ENCODE measurements around the gene SEPTIN1.

The SEPTIN1 gene

GRCh38 chr16:30377050-30377811, 5.1 kb downstream of the SEPTIN1 start:
- no peak for DNase-seq (ENCODE audit: low read depth)

GRCh38 chr16:30376461-30376902, 5.9 kb downstream of the SEPTIN1 start:
- DNase-seq (ENCODE audit: low read depth): no peak

- DNase-seq (ENCODE audit: low read depth): no peak
Observed at GRCh38 chr16:30375864-30376263, 6.5 kb downstream of the SEPTIN1 start.

GRCh38 chr16:30374538-30374937, 7.8 kb downstream of the SEPTIN1 start, which contains the start of gene MYL11:
Gene MYL11, plus strand, starts transcription at chr16:30374802. Its CDS starts 56 bp downstream, at chr16:30374858.
- DNase-seq (ENCODE audit: low read depth): no peak

- DNase-seq (ENCODE audit: low read depth): no peak
Observed at GRCh38 chr16:30372725-30373124, 9.6 kb downstream of the SEPTIN1 start.

GRCh38 chr16:30372038-30372712, 10.2 kb downstream of the SEPTIN1 start:
- DNase-seq (ENCODE audit: low read depth): no peak

GRCh38 chr16:30371248-30371816, 11.0 kb downstream of the SEPTIN1 start:
- DNase-seq (ENCODE audit: low read depth): no peak

- peak; percentile 100 for DNase-seq (ENCODE audit: low read depth)
Observed at GRCh38 chr16:30370456-30371247, 11.7 kb downstream of the SEPTIN1 start, which contains the start of gene TBC1D10B. Gene TBC1D10B, minus strand, starts transcription at chr16:30370494. Its CDS starts 311 bp downstream, at chr16:30370183.

GRCh38 chr16:30369938-30370455, 12.4 kb downstream of the SEPTIN1 start:
- no peak for DNase-seq (ENCODE audit: low read depth)

GRCh38 chr16:30369091-30369937, 13.0 kb downstream of the SEPTIN1 start:
- no peak for DNase-seq (ENCODE audit: low read depth)

- no peak for DNase-seq (ENCODE audit: low read depth)
Observed at GRCh38 chr16:30368792-30369090, 13.6 kb downstream of the SEPTIN1 start.

- DNase-seq (ENCODE audit: low read depth): no peak
Observed at GRCh38 chr16:30368122-30368791, 14.1 kb downstream of the SEPTIN1 start.

GRCh38 chr16:30367349-30368009, 14.9 kb downstream of the SEPTIN1 start:
- DNase-seq (ENCODE audit: low read depth): no peak

GRCh38 chr16:30366511-30366910, 15.8 kb downstream of the SEPTIN1 start:
- no peak for DNase-seq (ENCODE audit: low read depth)

- DNase-seq (ENCODE audit: low read depth): no peak
Observed at GRCh38 chr16:30365200-30365599, 17.2 kb downstream of the SEPTIN1 start.

- DNase-seq (ENCODE audit: low read depth): no peak
Observed at GRCh38 chr16:30361180-30361579, 21.2 kb downstream of the SEPTIN1 start.

- no peak for DNase-seq (ENCODE audit: low read depth)
Observed at GRCh38 chr16:30359871-30360170, 22.5 kb downstream of the SEPTIN1 start.

GRCh38 chr16:30358990-30359870, 23.1 kb downstream of the SEPTIN1 start:
- DNase-seq (ENCODE audit: low read depth): no peak

- DNase-seq (ENCODE audit: low read depth): no peak
Observed at GRCh38 chr16:30358577-30358936, 23.8 kb downstream of the SEPTIN1 start.
